ENCODE results near the gene MANSC1.

Gene MANSC1

GRCh38 chr12:12336511-12336910 lies 13.5 kb downstream of the MANSC1 start:
- Histone ChIP-seq H3K4me1 (ENCODE audit: insufficient read depth, low read length) (peaks cover 8% of the 10 kb centered on the region; the same call in 1 of the 2 replicates), H3K4me3 (ENCODE audit: low read length) (no peak overlapping the region), H3K9ac (ENCODE audit: low read depth, low read length) (no peak overlapping the region), H3K27me3 (ENCODE audit: insufficient read depth, low read length) (no peaks in the 10 kb centered on the region), H3K9me3 (ENCODE audit: insufficient read depth, low read depth, low read length) (no peaks in the 10 kb centered on the region), H3K27ac (ENCODE audit: low read depth, low read length) (no peak overlapping the region), H3K36me3 (ENCODE audit: insufficient read depth, low read length) (no peaks in the 10 kb centered on the region)
- WGBS = 94% methylated on average over 1 of the region's 1 CpG

GRCh38 chr12:12336049-12336411 lies 14.0 kb downstream of the MANSC1 start:
- Histone ChIP-seq H3K27me3 (ENCODE audit: insufficient read depth, low read length) (no peaks in the 10 kb centered on the region), H3K27ac (ENCODE audit: low read depth, low read length) (no peak overlapping the region), H3K9ac (ENCODE audit: low read depth, low read length) (no peak overlapping the region), H3K4me3 (ENCODE audit: low read length) (no peak overlapping the region), H3K4me1 (ENCODE audit: insufficient read depth, low read length) (peaks cover 12% of the 10 kb centered on the region; the same call in 1 of the 2 replicates), H3K36me3 (ENCODE audit: insufficient read depth, low read length) (no peaks in the 10 kb centered on the region), H3K9me3 (ENCODE audit: insufficient read depth, low read depth, low read length) (no peaks in the 10 kb centered on the region)
- 87% methylated on average over 5 of the region's 5 CpGs for WGBS

GRCh38 chr12:12334367-12335040 lies 15.5 kb downstream of the MANSC1 start:
- 41% methylated on average over 10 of the region's 10 CpGs for WGBS
- Histone ChIP-seq H3K9ac (ENCODE audit: low read depth, low read length) (no peak overlapping the region), H3K27me3 (ENCODE audit: insufficient read depth, low read length) (no peaks in the 10 kb centered on the region), H3K9me3 (ENCODE audit: insufficient read depth, low read depth, low read length) (no peaks in the 10 kb centered on the region), H3K4me3 (ENCODE audit: low read length) (no peak overlapping the region), H3K4me1 (ENCODE audit: insufficient read depth, low read length) (peaks cover 13% of the 10 kb centered on the region; the same call in 1 of the 2 replicates), H3K27ac (ENCODE audit: low read depth, low read length) (no peak overlapping the region), H3K36me3 (ENCODE audit: insufficient read depth, low read length) (no peaks in the 10 kb centered on the region)

- WGBS = 93% methylated on average over 12 of the region's 12 CpGs
- peaks cover 13% of the 10 kb centered on the region; the same call in 1 of the 2 replicates for H3K4me1 ChIP-seq (ENCODE audit: insufficient read depth, low read length)
- H3K36me3 ChIP-seq (ENCODE audit: insufficient read depth, low read length) = no peaks in the 10 kb centered on the region
- no peaks in the 10 kb centered on the region for H3K27me3 ChIP-seq (ENCODE audit: insufficient read depth, low read length)
- no peaks in the 10 kb centered on the region for H3K9me3 ChIP-seq (ENCODE audit: insufficient read depth, low read depth, low read length)
- H3K9ac ChIP-seq (ENCODE audit: low read depth, low read length) = no peak overlapping the region
- H3K27ac ChIP-seq (ENCODE audit: low read depth, low read length) = no peak overlapping the region
- no peak overlapping the region for H3K4me3 ChIP-seq (ENCODE audit: low read length)
These were observed 16.4 kb downstream of the MANSC1 start for GRCh38 chr12:12333407-12334366.

- Histone ChIP-seq H3K9me3 (ENCODE audit: insufficient read depth, low read depth, low read length) (no peaks in the 10 kb centered on the region), H3K36me3 (ENCODE audit: insufficient read depth, low read length) (no peaks in the 10 kb centered on the region), H3K27me3 (ENCODE audit: insufficient read depth, low read length) (no peaks in the 10 kb centered on the region), H3K4me3 (ENCODE audit: low read length) (no peak overlapping the region), H3K4me1 (ENCODE audit: insufficient read depth, low read length) (peaks cover 13% of the 10 kb centered on the region; the same call in 1 of the 2 replicates), H3K9ac (ENCODE audit: low read depth, low read length) (no peak overlapping the region), H3K27ac (ENCODE audit: low read depth, low read length) (no peak overlapping the region)
- WGBS = 78% methylated on average over 1 of the region's 1 CpG
These were observed 18.1 kb downstream of the MANSC1 start for GRCh38 chr12:12331896-12332295.

GRCh38 chr12:12331244-12331771 lies 18.7 kb downstream of the MANSC1 start:
- peaks cover 13% of the 10 kb centered on the region; the same call in 1 of the 2 replicates for H3K4me1 ChIP-seq (ENCODE audit: insufficient read depth, low read length)
- H3K4me3 ChIP-seq (ENCODE audit: low read length) = no peak overlapping the region
- no peak overlapping the region for H3K9ac ChIP-seq (ENCODE audit: low read depth, low read length)
- no peak overlapping the region for H3K27ac ChIP-seq (ENCODE audit: low read depth, low read length)
- 66% methylated on average over 7 of the region's 7 CpGs for WGBS
- no peaks in the 10 kb centered on the region for H3K9me3 ChIP-seq (ENCODE audit: insufficient read depth, low read depth, low read length)
- H3K27me3 ChIP-seq (ENCODE audit: insufficient read depth, low read length) = no peaks in the 10 kb centered on the region
- H3K36me3 ChIP-seq (ENCODE audit: insufficient read depth, low read length) = no peaks in the 10 kb centered on the region

- 0% methylated on average over 1 of the region's 1 CpG for WGBS
- Histone ChIP-seq H3K9me3 (ENCODE audit: insufficient read depth, low read depth, low read length) (no peaks in the 10 kb centered on the region), H3K9ac (ENCODE audit: low read depth, low read length) (no peak overlapping the region), H3K27ac (ENCODE audit: low read depth, low read length) (no peak overlapping the region), H3K4me1 (ENCODE audit: insufficient read depth, low read length) (peaks cover 13% of the 10 kb centered on the region; the same call in 1 of the 2 replicates), H3K27me3 (ENCODE audit: insufficient read depth, low read length) (no peaks in the 10 kb centered on the region), H3K36me3 (ENCODE audit: insufficient read depth, low read length) (no peaks in the 10 kb centered on the region), H3K4me3 (ENCODE audit: low read length) (no peak overlapping the region)
These were observed 22.2 kb downstream of the MANSC1 start for GRCh38 chr12:12327802-12328201.

GRCh38 chr12:12326262-12326661 lies 23.8 kb downstream of the MANSC1 start:
- H3K9me3 ChIP-seq (ENCODE audit: insufficient read depth, low read depth, low read length) = no peaks in the 10 kb centered on the region
- WGBS = 97% methylated on average over 3 of the region's 3 CpGs
- H3K4me1 ChIP-seq (ENCODE audit: insufficient read depth, low read length) = peaks cover 3% of the 10 kb centered on the region; the same call in 1 of the 2 replicates

GRCh38 chr12:12323591-12323990 lies 26.5 kb downstream of the MANSC1 start:
- H3K4me3 ChIP-seq (ENCODE audit: low read length) = no peak overlapping the region
- H3K9me3 ChIP-seq (ENCODE audit: insufficient read depth, low read depth, low read length) = no peaks in the 10 kb centered on the region
- H3K27ac ChIP-seq (ENCODE audit: low read depth, low read length) = no peak overlapping the region
- no peaks in the 10 kb centered on the region for H3K36me3 ChIP-seq (ENCODE audit: insufficient read depth, low read length)
- peaks cover 13% of the 10 kb centered on the region for H3K4me1 ChIP-seq (ENCODE audit: insufficient read depth, low read length)
- H3K9ac ChIP-seq (ENCODE audit: low read depth, low read length) = no peak overlapping the region
- WGBS = 92% methylated on average over 9 of the region's 9 CpGs
- H3K27me3 ChIP-seq (ENCODE audit: insufficient read depth, low read length) = no peaks in the 10 kb centered on the region

More at GRCh38 chr12:12326262-12326661, 23.8 kb downstream of the MANSC1 start:
- H3K36me3 ChIP-seq (ENCODE audit: insufficient read depth, low read length) = no peaks in the 10 kb centered on the region
- H3K4me3 ChIP-seq (ENCODE audit: low read length) = no peak overlapping the region
- H3K27me3 ChIP-seq (ENCODE audit: insufficient read depth, low read length) = no peaks in the 10 kb centered on the region
- no peak overlapping the region for H3K9ac ChIP-seq (ENCODE audit: low read depth, low read length)
- H3K27ac ChIP-seq (ENCODE audit: low read depth, low read length) = no peak overlapping the region

- H3K9ac ChIP-seq (ENCODE audit: low read depth, low read length) = no peak overlapping the region
- H3K36me3 ChIP-seq (ENCODE audit: insufficient read depth, low read length) = no peaks in the 10 kb centered on the region
- peaks cover 13% of the 10 kb centered on the region for H3K4me1 ChIP-seq (ENCODE audit: insufficient read depth, low read length)
- H3K4me3 ChIP-seq (ENCODE audit: low read length) = no peak overlapping the region
- H3K27me3 ChIP-seq (ENCODE audit: insufficient read depth, low read length) = no peaks in the 10 kb centered on the region
- WGBS = 86% methylated on average over 3 of the region's 4 CpGs
- H3K27ac ChIP-seq (ENCODE audit: low read depth, low read length) = no peak overlapping the region
- no peaks in the 10 kb centered on the region for H3K9me3 ChIP-seq (ENCODE audit: insufficient read depth, low read depth, low read length)
These were observed 26.9 kb downstream of the MANSC1 start for GRCh38 chr12:12323118-12323517.
